Mammary epithelial cell (primary cell): ENCODE measurements around the gene LHPP.

Source experiments
- CTCF ChIP-seq, 2 donors: IDR thresholded peaks in 1 of 2; conservative IDR thresholded peaks in 1 of 2; 2 replicates each; pipeline ENCODE4 v1.5.1; 2011 to 2012; ENCODE audit warnings: inconsistent platforms in 2 of 2, low read length in 2 of 2, mild to moderate bottlenecking in 2 of 2, control low read depth in 1 of 2, low read depth in 1 of 2; ENCODE audit not compliant: insufficient read depth in 1 of 2; ENCODE audit errors: extremely low read depth in 1 of 2
- EZH2 ChIP-seq: IDR thresholded peaks from 2 replicates; pipeline ENCODE4 v1.6.1; 2012; ENCODE audit warnings: low read length, inconsistent platforms, borderline replicate concordance

- TF ChIP-seq EZH2 (no peak), CTCF (conservative IDR thresholded peaks at IDR 0.05 in 1 of 2, IDR thresholded peaks at IDR 0.05 in 1 of 2; ENCODE audit: extremely low read depth in 1 of 2, insufficient read depth in 1 of 2, low read depth in 1 of 2, low read length in 2 of 2) (no peak)
Measured at GRCh38 chr10:124566981-124567835, 105.6 kb downstream of the LHPP start.
